ENCODE measurements around the gene RAPGEF2.

RAPGEF2 gene

DNA sequence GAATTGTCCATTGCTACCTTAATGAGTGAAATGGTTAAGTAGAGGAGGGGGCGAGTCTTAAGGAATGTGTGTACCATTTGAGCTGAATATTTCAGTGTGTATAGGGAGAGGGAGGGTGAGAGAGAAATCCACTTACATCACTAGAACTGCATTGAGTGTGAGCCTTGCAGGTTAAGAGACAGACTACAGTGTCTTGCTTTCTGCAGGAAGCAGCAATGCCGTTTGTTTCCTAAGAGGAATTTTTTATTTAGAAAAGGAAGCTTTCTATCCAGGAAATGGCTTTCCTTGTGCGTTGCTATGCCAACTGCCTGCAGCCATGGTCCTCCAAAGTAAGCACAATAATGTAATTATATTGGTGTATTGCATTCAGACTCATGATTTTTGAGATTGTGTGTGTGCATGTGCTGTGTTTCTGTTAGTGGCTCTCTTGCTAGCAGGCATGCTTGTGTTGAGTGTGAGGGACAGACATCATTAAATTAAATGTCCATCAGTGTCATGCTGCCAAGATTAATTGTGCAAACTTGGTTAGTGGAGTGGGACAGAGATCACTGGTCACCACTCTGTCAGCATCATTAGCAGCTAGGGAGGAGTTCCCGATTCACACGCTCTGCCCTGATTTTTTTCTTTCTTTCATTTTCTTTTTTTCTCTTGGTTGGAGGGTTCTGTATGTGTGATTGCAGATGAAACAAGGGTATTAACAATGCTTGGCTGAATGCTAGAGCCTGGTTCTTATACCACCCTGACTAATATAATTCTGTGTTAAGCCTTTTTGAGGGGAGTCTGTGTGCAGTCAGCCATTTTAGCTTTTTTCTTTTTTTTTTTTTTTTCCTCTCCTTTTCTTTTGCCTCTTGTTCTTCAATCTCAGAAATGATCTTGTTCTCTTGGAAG lies 164.3 kb downstream of the RAPGEF2 start:
- no peaks in the 10 kb centered on the region for H4K20me1 ChIP-seq
- no peaks in the 10 kb centered on the region for H3K27me3 ChIP-seq
- no peaks in the 10 kb centered on the region for H3K36me3 ChIP-seq
- H3K4me3 ChIP-seq: no peak overlapping the region
- TF ChIP-seq Cebpa-rat (IDR thresholded peaks at IDR 0.05): no peak
- no peak overlapping the region for H3K27ac ChIP-seq
- peaks cover 8% of the 10 kb centered on the region; the same call in 1 of the 2 replicates for H3K4me1 ChIP-seq
- H3K4me2 ChIP-seq: no peak overlapping the region
- no peak overlapping the region for H3K9ac ChIP-seq
- H3K9me3 ChIP-seq: no peaks in the 10 kb centered on the region

DNA sequence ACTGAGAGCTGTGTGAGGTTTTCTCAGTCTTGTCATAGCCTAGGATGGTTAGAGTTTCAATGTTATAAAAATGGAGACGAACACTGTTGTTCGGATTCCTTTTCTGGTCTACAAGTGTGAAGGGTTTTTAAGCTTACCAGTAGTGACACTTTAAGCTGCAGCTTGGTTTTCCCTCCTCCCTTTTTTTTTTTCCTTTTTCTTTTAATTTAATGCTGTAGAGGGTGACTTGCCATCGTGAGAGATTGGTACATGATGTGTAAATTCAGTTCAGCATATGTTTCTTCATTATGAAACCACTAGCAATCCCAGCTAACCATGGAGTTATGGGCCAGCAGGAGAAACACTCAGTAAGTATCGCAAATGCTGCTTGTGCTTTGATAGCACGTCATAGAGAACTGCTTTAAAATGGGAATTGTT lies 165.0 kb downstream of the RAPGEF2 start:
- H3K4me3 ChIP-seq: no peak overlapping the region

DNA sequence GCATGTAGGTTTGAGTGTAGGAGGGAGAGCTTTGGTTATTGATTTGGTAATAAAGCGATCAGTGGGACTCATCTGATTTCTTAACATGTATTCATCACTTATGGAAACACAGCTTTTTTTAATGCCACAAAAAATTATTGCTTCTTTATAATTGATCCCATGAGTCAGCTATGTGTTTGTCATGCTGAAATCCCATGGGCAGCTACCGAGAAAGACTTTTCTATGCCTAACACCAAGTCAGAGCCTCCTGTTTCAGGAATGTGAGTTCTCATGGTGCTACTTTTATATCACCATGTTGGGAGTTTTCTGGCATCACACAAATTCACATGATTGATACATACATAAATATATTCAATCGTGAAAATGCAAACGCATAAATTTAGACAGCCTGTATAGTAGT lies 165.7 kb downstream of the RAPGEF2 start:
- Histone ChIP-seq H3K4me3 (no peak overlapping the region), H3K27ac (no peak overlapping the region), H3K9me3 (no peaks in the 10 kb centered on the region), H4K20me1 (no peaks in the 10 kb centered on the region), H3K27me3 (no peaks in the 10 kb centered on the region), H3K4me2 (no peak overlapping the region), H3K4me1 (peaks cover 8% of the 10 kb centered on the region; the same call in 1 of the 2 replicates), H3K36me3 (no peaks in the 10 kb centered on the region), H3K9ac (no peak overlapping the region)
- no peak for TF ChIP-seq Cebpa-rat (IDR thresholded peaks at IDR 0.05)

More for the DNA sequence above, 165.0 kb downstream of the RAPGEF2 start:
- Histone ChIP-seq H3K27ac (no peak overlapping the region), H3K9ac (no peak overlapping the region), H3K9me3 (no peaks in the 10 kb centered on the region), H3K36me3 (no peaks in the 10 kb centered on the region), H3K4me2 (no peak overlapping the region), H3K4me1 (peaks cover 8% of the 10 kb centered on the region; the same call in 1 of the 2 replicates), H4K20me1 (no peaks in the 10 kb centered on the region), H3K27me3 (no peaks in the 10 kb centered on the region)
- no peak for TF ChIP-seq Cebpa-rat (IDR thresholded peaks at IDR 0.05)

- H4K20me1 ChIP-seq: no peaks in the 10 kb centered on the region
- no peaks in the 10 kb centered on the region for H3K36me3 ChIP-seq
- H3K9ac ChIP-seq: no peak overlapping the region
- no peak overlapping the region for H3K4me3 ChIP-seq
- H3K27me3 ChIP-seq: no peaks in the 10 kb centered on the region
- H3K9me3 ChIP-seq: no peaks in the 10 kb centered on the region
- no peak for TF ChIP-seq Cebpa-rat (IDR thresholded peaks at IDR 0.05)
- H3K27ac ChIP-seq: no peak overlapping the region
- H3K4me2 ChIP-seq: no peak overlapping the region
- peaks cover 8% of the 10 kb centered on the region; the same call in 1 of the 2 replicates for H3K4me1 ChIP-seq
Measured at GRCh38 chr4:159269116-159269515, 166.2 kb downstream of the RAPGEF2 start.

DNA sequence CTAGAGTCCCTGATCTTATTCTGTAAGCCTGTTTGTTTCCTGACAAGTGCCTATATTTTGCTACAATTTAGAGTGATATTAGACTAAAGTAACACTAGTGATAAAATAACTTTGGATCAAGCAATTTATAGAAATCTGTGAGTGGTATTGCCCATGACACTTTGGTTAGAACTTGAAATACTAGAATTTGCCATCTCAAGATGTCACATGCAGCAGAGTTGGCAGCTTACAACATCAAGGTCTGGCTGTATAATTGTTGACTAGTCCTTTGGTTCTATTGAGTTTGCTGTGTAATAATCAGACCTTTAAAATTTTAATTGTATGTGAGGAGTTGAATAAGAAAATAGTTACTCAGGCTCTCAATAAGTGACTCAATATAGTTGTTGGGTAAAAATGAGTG lies 167.1 kb downstream of the RAPGEF2 start:
- no peaks in the 10 kb centered on the region for H4K20me1 ChIP-seq
- no peak overlapping the region for H3K9ac ChIP-seq
- no peak overlapping the region for H3K4me3 ChIP-seq
- no peak overlapping the region for H3K4me2 ChIP-seq
- peaks cover 8% of the 10 kb centered on the region; the same call in 1 of the 2 replicates for H3K4me1 ChIP-seq
- H3K27ac ChIP-seq: no peak overlapping the region
- H3K9me3 ChIP-seq: no peaks in the 10 kb centered on the region
- no peak for TF ChIP-seq Cebpa-rat (IDR thresholded peaks at IDR 0.05)
- no peaks in the 10 kb centered on the region for H3K27me3 ChIP-seq
- no peaks in the 10 kb centered on the region for H3K36me3 ChIP-seq

GRCh38 chr4:159271856-159272255 lies 169.0 kb downstream of the RAPGEF2 start:
- Histone ChIP-seq H4K20me1 (no peaks in the 10 kb centered on the region), H3K27ac (no peak overlapping the region), H3K36me3 (no peaks in the 10 kb centered on the region), H3K27me3 (no peaks in the 10 kb centered on the region), H3K9ac (no peak overlapping the region), H3K4me1 (peaks cover 7% of the 10 kb centered on the region; the same call in 1 of the 2 replicates), H3K4me2 (no peak overlapping the region; the same call in 1 of the 2 replicates), H3K4me3 (no peak overlapping the region), H3K9me3 (no peaks in the 10 kb centered on the region)
- TF ChIP-seq Cebpa-rat (IDR thresholded peaks at IDR 0.05): no peak

GRCh38 chr4:159272273-159273140 lies 169.6 kb downstream of the RAPGEF2 start:
- Histone ChIP-seq H3K27ac (no peak overlapping the region), H3K4me3 (no peak overlapping the region), H3K4me1 (0 out of 2 replicates have a peak, but pooled peaks cover 4% of the 10 kb centered on the region), H3K27me3 (no peaks in the 10 kb centered on the region), H3K9me3 (no peaks in the 10 kb centered on the region), H3K4me2 (no peak overlapping the region), H3K9ac (no peak overlapping the region), H3K36me3 (no peaks in the 10 kb centered on the region), H4K20me1 (no peaks in the 10 kb centered on the region)
- TF ChIP-seq Cebpa-rat (IDR thresholded peaks at IDR 0.05): no peak

DNA sequence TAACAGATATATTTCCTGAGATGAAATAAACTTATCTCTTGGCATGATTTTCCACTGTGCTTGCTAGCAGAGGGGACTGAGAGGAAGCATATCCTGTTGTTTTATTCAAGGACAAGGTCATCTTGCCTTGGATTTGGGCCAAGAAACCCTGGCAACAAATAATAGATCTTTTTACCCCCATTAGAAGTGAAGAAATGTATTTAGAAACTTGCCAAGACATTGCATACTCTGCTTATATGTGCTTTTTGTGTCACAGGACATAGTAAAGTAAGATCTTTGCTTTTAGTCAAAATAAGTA lies 170.2 kb downstream of the RAPGEF2 start:
- 0 out of 2 replicates have a peak, but pooled peaks cover 4% of the 10 kb centered on the region for H3K4me1 ChIP-seq
- no peaks in the 10 kb centered on the region for H4K20me1 ChIP-seq
- H3K36me3 ChIP-seq: no peaks in the 10 kb centered on the region
- no peak overlapping the region for H3K27ac ChIP-seq
- H3K9me3 ChIP-seq: no peaks in the 10 kb centered on the region
- H3K27me3 ChIP-seq: no peaks in the 10 kb centered on the region
- no peak overlapping the region for H3K4me2 ChIP-seq
- no peak overlapping the region for H3K4me3 ChIP-seq
- H3K9ac ChIP-seq: no peak overlapping the region
- TF ChIP-seq Cebpa-rat (IDR thresholded peaks at IDR 0.05): no peak

- no peak for TF ChIP-seq Cebpa-rat (IDR thresholded peaks at IDR 0.05)
- Histone ChIP-seq H4K20me1 (no peaks in the 10 kb centered on the region), H3K27ac (no peak overlapping the region), H3K9me3 (no peaks in the 10 kb centered on the region), H3K9ac (no peak overlapping the region), H3K27me3 (no peaks in the 10 kb centered on the region), H3K4me3 (no peak overlapping the region), H3K36me3 (0 out of 2 replicates have a peak, but pooled peaks cover 4% of the 10 kb centered on the region), H3K4me1 (0 out of 2 replicates have a peak, but pooled peaks cover 4% of the 10 kb centered on the region), H3K4me2 (no peak overlapping the region)
Measured at GRCh38 chr4:159273841-159274240, 171.0 kb downstream of the RAPGEF2 start.

- H4K20me1 ChIP-seq: no peaks in the 10 kb centered on the region
- H3K36me3 ChIP-seq: 0 out of 2 replicates have a peak, but pooled peaks cover 8% of the 10 kb centered on the region
- H3K4me2 ChIP-seq: no peak overlapping the region
- H3K27ac ChIP-seq: no peak overlapping the region
- H3K4me3 ChIP-seq: no peak overlapping the region
- no peaks in the 10 kb centered on the region for H3K4me1 ChIP-seq
- no peak overlapping the region for H3K9ac ChIP-seq
- TF ChIP-seq Cebpa-rat (IDR thresholded peaks at IDR 0.05): no peak
- no peaks in the 10 kb centered on the region for H3K9me3 ChIP-seq
- H3K27me3 ChIP-seq: no peaks in the 10 kb centered on the region
Measured at GRCh38 chr4:159278399-159278798, 175.5 kb downstream of the RAPGEF2 start.

All from BLaER1 (cell line).